Mesenteric fat pad (tissue), 1 donor: ENCODE data around the gene CYP2E1. TPM values are rescaled to one million over a fixed set of nuclear protein-coding genes. Genes with fewer than 3 reads are reported as not detected.
"Not testable (repeated sequence)": the region's sequence is repeated elsewhere in the genome, so short reads cannot be mapped to it uniquely, and the experiment has no call there.

Experiments
- DNase-seq: peaks from one replicate; pipeline ENCODE4 v3.0.0-alpha.2; 2020; ENCODE audit warnings: low spot score
- long read RNA-seq: library from polyadenylated mRNA; unstranded; transcript quantifications from one replicate; pipeline ENCODE4 v2.0.0, GENCODE V29; 2020
- total RNA-seq: library from RNA; stranded (reverse); fragmentation: NEBNext Ultra II Directional; extraction: Animal tissue kit (Norgen Biotek cat#: 25700); gene quantifications from one replicate; pipeline ENCODE4 v1.2.1, GENCODE V29; 2021
- donor health status: DM: yes; HTN: yes; CAD: no.

CYP2E1 gene
- 3.8 TPM for total RNA-seq
- long read RNA-seq, partial matches to known transcripts, result 0 of 4 reads
- long read RNA-seq, other reads (novel, unspliced or antisense), result 3 of 4 reads

DNA sequence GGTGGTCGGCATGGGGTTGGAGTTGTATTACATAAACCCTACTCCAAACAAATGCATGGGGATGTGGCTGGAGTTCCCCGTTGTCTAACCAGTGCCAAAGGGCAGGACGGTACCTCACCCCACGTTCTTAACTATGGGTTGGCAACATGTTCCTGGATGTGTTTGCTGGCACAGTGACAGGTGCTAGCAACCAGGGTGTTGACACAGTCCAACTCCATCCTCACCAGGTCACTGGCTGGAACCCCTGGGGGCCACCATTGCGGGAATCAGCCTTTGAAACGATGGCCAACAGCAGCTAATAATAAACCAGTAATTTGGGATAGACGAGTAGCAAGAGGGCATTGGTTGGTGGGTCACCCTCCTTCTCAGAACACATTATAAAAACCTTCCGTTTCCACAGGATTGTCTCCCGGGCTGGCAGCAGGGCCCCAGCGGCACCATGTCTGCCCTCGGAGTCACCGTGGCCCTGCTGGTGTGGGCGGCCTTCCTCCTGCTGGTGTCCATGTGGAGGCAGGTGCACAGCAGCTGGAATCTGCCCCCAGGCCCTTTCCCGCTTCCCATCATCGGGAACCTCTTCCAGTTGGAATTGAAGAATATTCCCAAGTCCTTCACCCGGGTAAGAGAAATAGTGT is at the start of gene CYP2E1:
CYP2E1 (plus strand) TSS at position 407 of the 632 bp plus-strand sequence; CDS start at position 440, 33 bp downstream.
- no peak for DNase-seq

DNA sequence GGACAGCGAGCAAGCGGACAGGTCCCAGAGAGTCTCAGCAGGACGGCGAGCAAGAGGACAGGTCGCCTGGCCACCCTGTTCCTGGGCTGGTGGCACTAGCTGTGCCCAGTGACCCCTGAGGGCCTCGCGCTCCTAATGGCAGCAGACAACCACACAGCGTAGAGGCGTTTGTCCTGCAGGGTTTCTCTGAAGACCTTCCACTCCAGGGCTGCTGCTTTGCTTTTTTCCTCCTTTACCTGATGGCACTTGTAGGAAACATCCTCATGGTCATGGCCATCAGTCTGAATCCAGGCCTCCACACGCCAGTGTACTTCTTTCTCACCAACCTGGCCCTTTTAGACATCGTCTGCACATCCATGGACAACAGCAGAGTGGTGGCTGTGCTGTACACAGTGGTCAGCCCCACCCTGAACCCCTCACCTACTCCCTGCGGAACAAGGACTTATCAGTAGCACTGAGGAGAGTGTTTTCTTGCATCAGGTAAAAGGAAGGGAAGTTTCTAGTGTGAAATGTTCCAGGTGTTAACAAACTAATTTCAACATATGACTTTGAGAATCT is 46.0 kb upstream of the CYP2E1 start:
- DNase-seq, result no peak

DNA sequence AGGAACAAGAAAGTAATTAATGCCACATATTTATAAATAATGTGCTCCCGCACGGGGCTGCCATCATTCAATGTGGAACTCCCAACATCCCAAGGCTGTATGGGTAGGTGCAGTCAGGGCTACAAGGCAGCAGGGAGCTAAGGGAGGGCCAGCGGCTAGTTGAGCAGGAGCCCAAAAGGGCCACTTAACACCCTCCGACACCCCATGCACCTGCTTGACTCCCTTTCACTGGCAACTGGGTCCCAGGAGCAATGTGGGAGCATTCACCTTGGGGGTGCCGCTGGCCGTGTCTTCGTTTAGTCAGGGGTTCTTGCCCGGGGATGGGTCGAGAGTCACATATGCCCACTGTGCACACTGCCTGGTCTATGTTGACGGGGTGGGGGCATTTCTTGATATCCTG is 45.5 kb upstream of the CYP2E1 start:
- DNase-seq, result no peak

DNA sequence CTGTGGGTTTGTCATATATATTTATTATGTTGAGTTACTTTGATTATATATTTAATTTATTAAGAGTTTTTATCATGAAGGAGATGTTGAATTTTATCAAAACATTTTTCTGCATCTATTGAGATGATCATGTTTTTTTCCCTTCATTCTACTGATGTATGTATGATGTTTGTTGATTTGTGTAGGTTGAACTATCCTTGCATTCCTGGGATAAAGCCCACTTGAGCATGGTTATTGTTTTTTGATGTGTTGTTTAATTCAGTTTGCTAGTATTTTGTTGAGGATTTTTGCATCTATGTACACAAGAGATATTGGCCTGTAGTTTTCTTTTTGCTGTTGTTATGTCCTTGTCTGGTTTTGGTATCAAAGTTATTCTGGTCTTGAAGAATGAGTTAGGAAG is 42.3 kb upstream of the CYP2E1 start:
- no peak for DNase-seq

DNA sequence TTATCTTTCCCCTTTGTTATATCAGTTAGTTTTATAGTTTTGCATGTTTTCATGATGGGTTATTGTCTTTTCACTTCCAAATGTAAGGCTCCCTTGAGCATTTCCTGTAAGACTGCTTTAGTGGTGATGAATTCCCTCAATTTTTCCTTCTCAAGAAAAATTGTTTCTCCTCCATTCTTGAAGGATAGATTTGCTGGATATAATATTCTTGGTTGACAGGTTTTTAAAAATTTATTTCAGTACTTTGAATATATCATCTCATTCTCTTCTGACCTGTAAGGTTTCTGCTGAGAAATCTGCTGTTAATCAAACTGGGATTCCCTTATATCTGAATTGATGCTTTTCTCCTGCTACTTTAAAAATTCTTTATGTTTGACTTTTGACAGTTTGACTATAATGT is 40.1 kb upstream of the CYP2E1 start:
- no peak for DNase-seq

DNA sequence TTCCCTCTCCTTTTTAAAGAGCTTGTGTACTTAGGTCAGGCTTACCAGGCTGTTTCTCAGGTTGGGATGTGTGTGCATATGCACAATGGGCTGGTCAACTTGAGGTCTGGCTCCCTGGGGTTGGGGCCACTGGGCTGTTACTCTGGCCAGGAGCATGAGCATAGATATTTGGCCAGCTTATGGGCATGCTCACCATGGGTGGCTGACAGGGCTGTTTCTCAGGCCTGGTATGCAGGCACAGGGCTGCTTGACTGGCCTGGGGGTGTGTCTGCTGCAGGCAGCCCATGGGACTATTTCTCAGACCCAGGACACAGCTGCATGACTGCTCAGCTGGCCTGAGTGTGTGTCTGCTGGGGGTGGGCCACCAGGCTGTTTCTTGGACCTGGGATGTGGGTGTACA is 38.8 kb upstream of the CYP2E1 start:
- DNase-seq, result no peak

DNA sequence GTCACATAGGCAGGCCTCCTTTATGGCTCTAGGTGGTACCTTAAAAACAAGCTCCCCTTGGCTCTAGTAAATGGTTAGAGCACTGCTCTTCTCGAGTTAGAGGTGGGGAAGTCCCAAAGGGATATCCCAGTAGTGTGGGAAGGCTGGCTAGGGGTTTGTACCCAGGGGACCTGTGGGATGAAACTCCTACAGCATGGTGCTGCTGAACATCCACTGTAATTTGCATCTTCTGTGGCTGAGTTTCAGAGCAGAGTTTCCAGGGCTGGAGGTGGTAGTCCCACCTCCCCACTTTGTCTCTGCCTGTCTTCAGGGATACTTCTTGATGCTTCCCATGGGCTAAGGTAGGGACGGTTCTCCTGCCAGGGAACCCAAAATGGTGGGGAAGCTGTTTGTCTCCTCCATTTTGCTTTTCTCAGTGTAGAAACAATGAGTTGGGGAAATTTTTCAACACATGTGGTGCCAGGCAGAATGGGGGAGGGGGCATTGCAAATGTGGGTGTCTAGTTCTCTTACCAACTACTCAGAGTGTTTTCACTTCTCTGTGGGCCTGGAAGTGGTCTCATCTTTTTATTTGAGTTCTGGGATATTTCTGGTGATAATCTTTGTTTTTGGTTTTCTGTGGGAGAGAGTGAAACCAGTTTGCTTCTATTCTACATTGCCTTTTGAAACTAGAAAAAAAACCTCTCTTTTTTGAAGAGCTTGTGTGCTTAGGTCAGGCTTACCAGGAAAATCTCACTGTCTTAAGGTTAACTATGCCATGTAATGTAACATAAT is 37.2 kb upstream of the CYP2E1 start:
- DNase-seq, result no peak

DNA sequence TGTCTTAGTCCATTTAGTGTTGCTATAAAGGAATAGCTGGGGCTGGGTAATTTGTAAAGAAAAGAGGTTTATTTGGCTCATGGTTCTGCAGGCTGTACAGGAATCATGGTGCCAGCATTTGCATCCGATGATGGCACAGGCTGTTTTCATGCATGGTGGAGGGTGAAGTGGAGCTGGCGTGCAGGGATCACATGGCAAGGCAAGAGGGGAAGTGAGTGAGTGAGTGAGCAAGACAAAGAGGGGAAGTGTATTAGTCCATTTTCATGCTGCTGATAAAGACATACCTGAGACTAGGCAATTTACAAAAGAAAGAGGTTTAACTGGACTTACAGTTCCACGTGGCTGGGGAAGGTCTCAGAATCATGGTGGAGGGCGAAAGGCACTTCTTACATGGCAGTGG is 33.6 kb upstream of the CYP2E1 start:
- DNase-seq, result not testable (repeated sequence)

DNA sequence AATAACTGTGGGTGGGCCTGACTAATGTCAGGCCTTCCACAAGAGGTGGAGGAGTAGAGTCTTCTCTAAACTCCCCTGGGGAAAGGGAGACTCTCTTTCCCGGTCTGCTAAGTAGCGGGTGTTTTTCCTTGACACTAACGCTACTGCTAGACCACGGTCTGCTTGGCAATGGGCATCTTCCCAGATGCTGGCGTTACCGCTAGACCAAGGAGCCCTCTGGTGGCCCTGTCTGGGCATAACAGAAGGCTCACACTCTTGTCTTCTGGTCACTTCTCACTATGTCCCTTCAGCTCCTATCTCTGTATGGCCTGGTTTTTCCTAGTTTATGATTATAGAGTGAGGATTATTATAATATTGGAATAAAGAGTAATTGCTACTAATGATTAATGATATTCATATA is 29.8 kb upstream of the CYP2E1 start:
- not testable (repeated sequence) for DNase-seq

DNA sequence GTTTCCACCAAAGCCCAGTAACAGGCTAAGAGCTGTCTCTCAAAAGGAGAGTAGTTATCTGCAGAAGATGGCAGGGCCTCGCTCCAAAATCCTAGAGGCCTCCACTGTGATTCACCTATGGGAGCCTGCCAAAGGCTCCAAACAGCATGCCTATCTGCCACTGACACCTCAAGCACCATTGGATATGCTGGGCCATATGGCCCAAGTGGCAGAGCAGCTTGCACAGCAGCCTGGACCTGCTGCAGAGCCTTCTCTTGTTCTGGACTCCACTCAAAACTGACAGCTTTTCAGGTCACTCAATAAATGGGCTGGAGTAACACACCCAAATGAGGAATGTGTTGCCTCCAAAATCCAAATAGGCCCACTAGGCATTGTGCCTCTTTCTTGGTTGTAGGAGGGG is 28.0 kb upstream of the CYP2E1 start:
- not testable (repeated sequence) for DNase-seq

DNA sequence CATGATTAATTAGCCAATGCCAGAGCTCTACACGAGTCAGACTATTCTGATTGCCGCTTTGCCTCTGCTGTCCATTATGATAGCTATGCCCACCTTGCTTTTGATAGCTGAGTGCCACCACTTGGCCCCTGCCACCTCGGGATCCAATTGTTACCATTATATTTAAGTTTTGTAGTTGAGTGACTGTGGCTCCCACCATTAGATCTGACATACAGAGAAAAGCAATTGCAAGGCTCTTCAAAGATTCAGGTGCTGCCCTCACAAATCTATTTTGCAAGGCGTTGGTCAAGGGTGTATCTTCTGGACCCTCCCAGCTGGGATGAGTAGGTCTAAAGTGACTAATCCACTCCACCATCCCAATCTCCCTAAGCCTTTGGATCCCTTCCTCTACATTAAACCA is 26.3 kb upstream of the CYP2E1 start:
- not testable (repeated sequence) for DNase-seq

DNA sequence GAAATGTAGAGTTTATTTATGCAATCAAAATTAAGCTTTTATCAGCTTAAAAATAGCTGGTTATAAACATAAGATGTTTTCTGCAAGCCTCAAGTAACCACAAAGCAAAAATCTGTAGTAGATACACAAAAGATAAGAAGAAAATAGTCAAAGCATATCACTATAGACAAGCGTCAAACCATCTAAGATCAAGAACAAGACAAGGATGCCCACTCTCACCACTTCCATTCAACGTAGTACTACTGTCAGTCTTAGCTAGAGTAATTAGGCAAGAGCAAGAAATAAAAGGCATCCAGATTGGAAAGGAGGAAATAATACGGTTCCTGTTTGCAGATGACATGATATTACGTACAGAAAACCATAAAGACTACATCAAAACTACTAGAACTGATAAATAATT is 17.5 kb upstream of the CYP2E1 start:
- no peak for DNase-seq

DNA sequence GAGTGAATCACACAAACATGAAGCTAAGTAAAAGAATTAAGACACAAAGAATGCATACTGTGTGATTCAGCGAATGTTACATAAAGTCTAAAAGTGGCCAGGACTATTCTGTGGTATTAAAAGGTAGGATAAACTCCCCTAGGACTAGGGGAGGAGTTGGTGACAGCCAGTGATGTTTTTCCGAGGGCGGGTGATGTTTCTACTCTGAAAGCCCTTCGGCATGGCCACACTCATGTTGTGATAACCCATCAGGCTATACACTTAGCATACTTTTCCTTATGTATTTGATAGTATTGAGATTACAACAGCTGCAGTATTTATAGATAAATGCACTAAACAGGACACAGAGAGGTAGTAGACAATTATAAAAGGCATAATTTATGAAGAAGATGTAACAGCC is 15.8 kb upstream of the CYP2E1 start:
- no peak for DNase-seq

DNA sequence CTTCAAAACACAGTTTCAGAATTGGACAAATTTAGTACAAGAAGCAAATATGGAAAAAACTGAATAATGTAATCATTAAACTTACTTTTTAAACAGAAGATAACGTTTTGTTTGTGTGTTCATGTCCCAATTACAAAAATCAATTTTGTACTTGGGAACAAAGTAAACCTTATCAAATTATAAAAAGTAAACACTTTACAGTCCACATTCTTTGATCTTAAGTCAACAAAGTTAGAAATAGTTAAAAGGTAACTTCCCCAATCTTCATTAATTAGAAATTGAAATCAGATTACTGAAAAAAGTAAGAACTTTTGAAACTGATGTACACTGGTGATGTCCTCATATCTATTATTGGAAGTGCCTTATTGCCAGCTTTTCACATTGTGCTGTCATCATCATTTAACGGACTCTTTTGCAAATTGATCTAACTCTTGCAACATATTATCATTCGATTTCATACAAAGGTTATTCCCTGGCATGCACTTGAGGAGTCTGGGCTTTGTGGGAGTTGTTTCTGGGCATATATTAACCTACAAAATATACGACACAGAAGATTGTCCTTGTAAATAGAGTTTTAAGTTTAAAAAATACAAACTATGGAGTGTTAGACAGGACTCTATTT is 15.1 kb upstream of the CYP2E1 start:
- no peak for DNase-seq

DNA sequence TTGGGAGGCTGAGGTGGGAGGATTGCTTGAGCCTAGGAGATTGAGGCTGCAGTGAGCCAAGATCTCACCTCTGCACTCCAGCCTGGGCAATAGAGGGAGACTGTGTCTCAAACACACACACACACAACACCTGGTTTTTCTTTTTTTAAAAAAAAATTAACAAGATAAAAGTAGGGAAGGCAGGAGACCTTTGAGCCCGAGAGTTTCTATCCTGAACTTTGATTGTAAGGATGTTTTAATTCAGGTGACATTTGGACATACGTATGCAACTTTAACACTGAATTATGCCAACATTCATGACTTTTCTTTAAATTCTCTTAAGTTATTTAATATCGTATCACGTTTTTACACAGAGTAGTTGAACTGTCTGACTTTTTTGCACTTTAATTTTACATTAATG is 11.7 kb upstream of the CYP2E1 start:
- DNase-seq, result no peak

DNA sequence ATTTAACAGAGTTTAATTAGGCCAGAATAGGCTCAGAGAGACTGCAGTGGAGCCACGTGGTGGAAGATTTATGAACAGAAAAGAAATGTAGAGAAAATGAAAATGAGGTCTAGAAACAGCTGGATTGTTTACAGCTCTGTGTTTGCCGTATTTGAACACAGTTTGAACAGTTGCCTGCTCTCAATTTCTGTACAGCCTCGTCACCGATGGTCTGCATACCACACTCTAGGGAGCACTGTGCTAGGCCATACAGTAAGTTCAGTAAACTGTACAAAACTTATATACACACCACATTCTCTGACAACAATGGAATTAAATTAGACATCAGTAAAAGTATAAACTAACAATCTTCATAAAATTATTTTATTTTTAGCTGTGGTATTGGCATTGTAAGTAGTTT is 11.1 kb upstream of the CYP2E1 start:
- no peak for DNase-seq

DNA sequence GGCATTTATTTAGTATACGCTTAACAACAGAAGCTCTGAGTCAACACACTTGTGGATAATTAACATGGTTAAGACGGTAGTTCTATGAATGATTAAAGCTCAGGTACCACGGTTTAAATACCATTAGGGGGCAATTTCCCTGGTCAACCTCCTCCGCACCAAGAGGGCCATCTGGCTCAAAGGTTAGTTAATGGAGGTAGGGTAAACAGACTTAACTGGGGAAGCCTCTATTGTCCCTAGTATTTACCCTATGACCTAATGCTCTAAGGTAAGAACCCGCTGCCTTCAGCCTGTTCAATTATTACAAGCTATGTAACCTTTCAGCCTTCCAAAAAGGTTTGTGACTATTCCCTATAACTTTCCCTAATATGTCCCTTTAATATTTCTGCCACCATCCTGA is 8.6 kb upstream of the CYP2E1 start:
- DNase-seq, result not testable (repeated sequence)

DNA sequence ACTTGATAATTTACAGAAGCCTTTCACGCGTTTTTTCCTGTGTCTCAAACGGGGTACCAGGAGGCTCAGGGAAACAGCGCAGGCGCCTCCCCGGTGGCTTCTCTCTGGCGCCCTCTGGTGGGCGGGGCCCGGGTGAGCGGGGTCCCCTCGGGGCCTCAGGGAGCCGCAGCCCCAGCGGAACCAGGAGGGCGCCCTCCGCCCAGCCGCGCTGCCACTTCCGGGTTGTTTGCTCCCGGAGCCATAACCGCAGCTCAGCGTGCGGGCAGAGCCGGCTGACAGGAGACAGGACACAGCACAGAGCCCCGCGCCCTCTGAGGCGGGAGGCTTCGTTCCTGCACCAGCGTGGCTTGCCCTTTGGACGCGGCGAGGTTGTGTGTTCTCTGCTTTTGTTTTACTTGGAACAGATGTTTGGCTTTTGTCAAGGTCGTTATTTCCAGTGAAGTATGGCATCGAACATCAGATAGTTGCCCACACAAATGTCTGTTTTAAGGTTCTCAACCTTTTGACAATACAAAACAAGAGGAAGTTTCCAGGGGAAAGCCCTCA is 6.9 kb upstream of the CYP2E1 start:
- DNase-seq, result no peak

DNA sequence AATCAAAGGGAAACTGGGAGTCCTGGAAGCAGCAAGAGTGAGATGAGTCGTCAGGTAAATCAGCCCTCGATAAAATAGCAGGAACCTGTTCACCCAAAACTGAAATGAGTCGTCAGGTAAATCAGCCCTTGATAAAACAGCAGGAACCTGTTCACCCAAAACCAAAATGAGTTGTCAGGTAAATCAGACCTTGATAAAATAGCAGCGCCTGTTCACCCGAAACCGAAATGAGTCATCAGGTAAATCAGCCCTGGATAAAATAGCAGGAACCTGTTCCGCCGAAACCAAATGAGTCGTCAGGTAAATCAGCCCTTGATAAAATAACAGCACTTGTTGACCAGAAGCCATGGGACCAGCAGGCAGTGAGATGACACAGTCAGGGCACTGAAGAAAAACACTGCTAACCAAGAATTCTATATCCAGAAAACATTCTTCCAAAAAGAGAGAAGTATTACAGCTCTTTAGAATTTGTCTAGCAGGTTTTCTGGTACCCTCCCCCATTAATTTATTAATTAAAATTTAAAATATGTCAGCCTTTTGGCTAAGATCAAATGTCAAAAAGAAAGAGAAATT is 3.4 kb upstream of the CYP2E1 start:
- DNase-seq, result no peak

DNA sequence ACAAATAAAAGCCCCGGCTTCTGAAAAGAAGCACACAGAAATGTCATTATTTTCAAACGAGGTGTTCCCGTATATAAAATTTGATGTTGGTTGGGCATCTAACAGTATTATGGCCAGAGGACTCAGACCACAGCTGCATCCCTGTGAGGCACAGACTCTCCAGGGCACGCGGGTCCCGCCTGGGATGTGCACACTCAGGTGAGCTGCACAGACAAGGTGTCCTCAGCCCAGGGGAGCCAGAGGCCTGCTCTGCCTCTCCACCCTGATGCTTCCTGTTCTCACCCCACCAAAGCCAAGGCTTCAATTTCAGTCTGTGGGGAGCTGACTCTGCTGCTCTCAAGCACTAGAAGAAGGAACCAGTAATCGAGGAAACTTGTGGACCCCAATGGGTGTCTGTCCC is 1.7 kb upstream of the CYP2E1 start:
- DNase-seq, result no peak

DNA sequence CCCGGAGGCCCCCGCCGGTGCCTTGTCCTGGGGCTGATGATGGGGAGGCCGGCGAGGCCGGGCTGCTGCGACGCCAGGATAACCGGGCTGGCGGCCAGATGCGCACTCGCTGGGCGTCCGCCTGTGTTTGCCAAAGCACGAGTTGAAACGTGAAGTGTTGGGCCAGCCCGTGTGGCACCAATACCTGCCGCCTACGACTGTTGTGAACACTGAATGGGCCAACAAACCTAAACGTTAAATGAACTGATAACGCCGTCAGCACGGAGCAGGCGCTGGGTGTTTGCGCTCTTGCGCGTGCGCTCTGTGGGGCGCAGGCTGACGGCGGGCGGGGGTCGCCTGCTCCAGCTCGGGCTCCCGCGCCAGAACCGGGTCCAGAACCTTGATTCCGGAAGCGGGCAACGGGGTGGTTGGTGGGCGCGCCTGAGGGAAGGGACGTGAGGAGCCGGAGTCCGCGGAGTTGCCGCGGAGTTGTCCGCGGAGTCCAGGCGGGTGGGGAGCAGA is 658 bp downstream of the CYP2E1 start:
- DNase-seq, result no peak
